ENCODE results near the gene B3GNT5. TPM values are rescaled to one million over a fixed set of nuclear protein-coding genes. Genes with fewer than 3 reads are reported as not detected.
"Not testable (repeated sequence)": the region's sequence is repeated elsewhere in the genome, so short reads cannot be mapped to it uniquely, and the experiment has no call there.

Gene B3GNT5
- total RNA-seq, 4 donors from 2014 or later = 6.0 to 46.3 (median 39.9) TPM

DNA sequence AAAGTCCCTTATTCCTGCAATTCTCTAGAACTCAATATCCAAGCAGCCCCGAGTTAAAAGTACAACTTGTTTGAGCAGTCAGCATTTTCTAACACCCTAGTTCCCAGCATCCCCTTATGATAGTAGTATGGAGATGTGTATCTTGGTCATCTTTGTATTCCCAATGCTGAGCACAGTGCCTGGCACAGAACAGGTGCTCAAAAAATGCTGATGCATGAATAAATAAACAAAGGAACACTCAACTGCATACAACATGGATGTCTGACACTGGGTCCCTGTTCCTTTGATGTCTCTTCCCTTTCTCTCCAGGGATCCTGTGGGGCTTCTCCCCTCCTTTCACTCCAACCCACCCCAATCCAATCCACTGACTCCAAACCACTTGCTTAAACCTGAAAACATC lies 23.9 kb upstream of the B3GNT5 start:
- no peak for DNase-seq
- H3K4me3 ChIP-seq = no peak overlapping the region
- intact Hi-C loops (cut with DNase I; ENCODE audit: low total_unique reads) = no loop called here
- 78 to 89% methylated on average over 1 of the region's 1 CpG for WGBS, 2 donors (ENCODE audit: low coverage in 1 of 2)
- in situ Hi-C loops (cut with MboI; ENCODE audit: low pct_ligation_motif_present in 1 of 4, low pct_unique_long_range_greater_than_20kb in 1 of 4, low sequenced_read_pairs in 3 of 4) = no loop called here
- no peaks in the 10 kb centered on the region for H3K36me3 ChIP-seq
- H3K4me1 ChIP-seq = no peaks in the 10 kb centered on the region
- H3K27me3 ChIP-seq = no peaks in the 10 kb centered on the region
- TF ChIP-seq EP300 (IDR thresholded peaks at IDR 0.05; ENCODE audit: low read depth) (no peak), POLR2AphosphoS5 (IDR thresholded peaks at IDR 0.05) (no peak), POLR2A (IDR thresholded peaks at IDR 0.05) (no peak)
- TF ChIP-seq, protein P1, sequence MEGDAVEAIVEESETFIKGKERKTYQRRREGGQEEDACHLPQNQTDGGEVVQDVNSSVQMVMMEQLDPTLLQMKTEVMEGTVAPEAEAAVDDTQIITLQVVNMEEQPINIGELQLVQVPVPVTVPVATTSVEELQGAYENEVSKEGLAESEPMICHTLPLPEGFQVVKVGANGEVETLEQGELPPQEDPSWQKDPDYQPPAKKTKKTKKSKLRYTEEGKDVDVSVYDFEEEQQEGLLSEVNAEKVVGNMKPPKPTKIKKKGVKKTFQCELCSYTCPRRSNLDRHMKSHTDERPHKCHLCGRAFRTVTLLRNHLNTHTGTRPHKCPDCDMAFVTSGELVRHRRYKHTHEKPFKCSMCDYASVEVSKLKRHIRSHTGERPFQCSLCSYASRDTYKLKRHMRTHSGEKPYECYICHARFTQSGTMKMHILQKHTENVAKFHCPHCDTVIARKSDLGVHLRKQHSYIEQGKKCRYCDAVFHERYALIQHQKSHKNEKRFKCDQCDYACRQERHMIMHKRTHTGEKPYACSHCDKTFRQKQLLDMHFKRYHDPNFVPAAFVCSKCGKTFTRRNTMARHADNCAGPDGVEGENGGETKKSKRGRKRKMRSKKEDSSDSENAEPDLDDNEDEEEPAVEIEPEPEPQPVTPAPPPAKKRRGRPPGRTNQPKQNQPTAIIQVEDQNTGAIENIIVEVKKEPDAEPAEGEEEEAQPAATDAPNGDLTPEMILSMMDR (IDR thresholded peaks at IDR 0.05) = no peak
- no peaks in the 10 kb centered on the region for H3K9me3 ChIP-seq
- no peak overlapping the region for H3K27ac ChIP-seq

DNA sequence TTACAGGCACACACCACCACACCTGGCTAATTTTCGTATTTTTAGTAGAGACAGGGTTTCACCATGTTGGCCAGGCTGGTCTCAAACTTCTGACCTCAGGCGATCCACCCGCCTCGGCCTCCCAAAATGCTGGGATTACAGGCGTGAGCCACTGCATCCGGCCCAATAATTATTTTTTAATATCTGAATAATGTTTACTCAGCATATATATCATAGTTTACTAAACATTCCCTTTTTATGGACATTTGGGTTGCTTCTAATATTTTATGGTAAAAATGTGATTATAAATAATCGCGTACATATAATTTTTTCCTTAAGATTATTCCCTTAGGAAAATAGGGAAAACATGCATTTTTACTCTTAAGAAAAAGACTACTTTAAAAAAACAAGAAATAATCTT lies 22.8 kb upstream of the B3GNT5 start:
- WGBS, 2 donors (ENCODE audit: low coverage in 1 of 2) = 85 to 90% methylated on average over 7 to 8 of the region's 8 CpGs
- intact Hi-C loops (cut with DNase I; ENCODE audit: low total_unique reads); H3K27ac ChIP-seq; H3K27me3 ChIP-seq; H3K4me1 ChIP-seq; H3K36me3 ChIP-seq; H3K4me3 ChIP-seq; DNase-seq; H3K9me3 ChIP-seq; in situ Hi-C loops (cut with MboI; ENCODE audit: low pct_ligation_motif_present in 1 of 4, low pct_unique_long_range_greater_than_20kb in 1 of 4, low sequenced_read_pairs in 3 of 4): not testable (repeated sequence)

DNA sequence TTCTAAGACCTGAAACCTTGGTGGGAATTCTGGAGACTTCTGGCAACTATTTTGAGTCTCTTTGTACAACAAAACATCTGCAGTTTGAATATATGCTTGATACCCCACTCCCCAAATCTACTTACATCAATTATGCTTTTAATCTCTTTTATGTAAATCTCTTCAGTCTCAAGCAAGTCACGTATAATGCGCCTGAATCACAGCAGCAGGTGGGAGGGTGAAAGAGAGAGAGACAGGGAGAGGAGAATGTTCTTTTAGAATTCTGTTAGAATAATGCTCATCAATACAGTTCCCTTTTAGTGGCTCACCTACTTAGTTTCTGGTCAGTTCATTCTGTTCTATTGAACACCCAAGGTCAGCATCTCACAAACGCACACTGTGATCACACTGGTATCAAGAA lies 22.2 kb upstream of the B3GNT5 start:
- 82 to 94% methylated on average over 2 to 3 of the region's 3 CpGs for WGBS, 2 donors (ENCODE audit: low coverage in 1 of 2)
- TF ChIP-seq POLR2A (IDR thresholded peaks at IDR 0.05) = no peak
- TF ChIP-seq POLR2AphosphoS5 (IDR thresholded peaks at IDR 0.05) = no peak
- TF ChIP-seq, protein P1 (IDR thresholded peaks at IDR 0.05) = no peak
- no peak for TF ChIP-seq EP300 (IDR thresholded peaks at IDR 0.05; ENCODE audit: low read depth)
- no peaks in the 10 kb centered on the region for H3K9me3 ChIP-seq
- intact Hi-C loops (cut with DNase I; ENCODE audit: low total_unique reads) (no loop called here), in situ Hi-C loops (cut with MboI; ENCODE audit: low pct_ligation_motif_present in 1 of 4, low pct_unique_long_range_greater_than_20kb in 1 of 4, low sequenced_read_pairs in 3 of 4) (no loop called here)
- no peaks in the 10 kb centered on the region for H3K4me1 ChIP-seq
- no peak overlapping the region for H3K4me3 ChIP-seq
- H3K27ac ChIP-seq = no peak overlapping the region
- no peaks in the 10 kb centered on the region for H3K27me3 ChIP-seq
- no peaks in the 10 kb centered on the region for H3K36me3 ChIP-seq
- DNase-seq = no peak

DNA sequence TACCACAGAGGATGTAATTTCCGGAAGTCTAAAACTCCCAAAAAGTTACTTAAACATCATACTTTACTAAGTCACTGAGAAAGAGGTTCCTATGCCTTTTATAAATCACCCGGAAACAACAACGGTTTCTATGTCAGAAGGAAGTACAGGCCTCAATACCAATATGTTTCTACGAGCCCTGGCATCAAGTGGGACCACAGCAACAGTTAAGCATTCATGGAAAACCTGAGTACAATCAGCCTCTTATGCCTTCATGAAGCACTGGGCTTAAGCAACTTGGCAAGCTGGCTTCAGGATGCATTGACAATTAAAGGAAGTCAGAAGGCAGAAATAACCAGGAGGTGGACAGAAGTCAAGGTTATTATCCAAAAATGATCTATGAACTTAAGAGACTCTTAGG lies 19.1 kb upstream of the B3GNT5 start:
- no peak for DNase-seq
- TF ChIP-seq EP300 (IDR thresholded peaks at IDR 0.05; ENCODE audit: low read depth) (no peak), POLR2A (IDR thresholded peaks at IDR 0.05) (no peak), POLR2AphosphoS5 (IDR thresholded peaks at IDR 0.05) (no peak)
- TF ChIP-seq, protein P1 (IDR thresholded peaks at IDR 0.05) = no peak
- in situ Hi-C loops (cut with MboI; ENCODE audit: low pct_ligation_motif_present in 1 of 4, low pct_unique_long_range_greater_than_20kb in 1 of 4, low sequenced_read_pairs in 3 of 4) = no loop called here
- WGBS, 2 donors (ENCODE audit: low coverage in 1 of 2) = 54 to 62% methylated on average over 4 of the region's 4 CpGs
- no peak overlapping the region for H3K27ac ChIP-seq
- no peaks in the 10 kb centered on the region for H3K36me3 ChIP-seq
- H3K4me3 ChIP-seq = no peak overlapping the region
- intact Hi-C loops (cut with DNase I; ENCODE audit: low total_unique reads) = no loop called here
- no peaks in the 10 kb centered on the region for H3K27me3 ChIP-seq
- H3K9me3 ChIP-seq = no peaks in the 10 kb centered on the region
- H3K4me1 ChIP-seq = no peaks in the 10 kb centered on the region

DNA sequence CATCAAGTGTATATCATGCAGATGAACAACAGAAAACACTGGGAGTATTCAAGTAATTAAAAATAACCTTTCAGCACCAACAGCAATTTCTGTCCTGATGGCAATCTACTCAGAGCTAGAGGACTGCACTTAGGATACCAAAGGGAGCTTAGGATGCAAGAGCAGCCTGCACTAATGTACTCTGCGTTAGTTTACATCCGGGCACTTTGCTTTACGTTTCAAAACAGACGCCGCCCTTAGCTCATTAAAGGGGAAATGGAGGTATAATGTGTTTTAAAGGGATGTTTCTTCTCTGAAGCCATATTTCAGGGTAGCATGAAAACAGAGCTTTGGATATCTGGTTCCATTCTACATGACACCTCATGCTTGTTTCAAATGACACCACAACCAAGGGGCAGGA lies 14.0 kb upstream of the B3GNT5 start:
- intact Hi-C loops (cut with DNase I; ENCODE audit: low total_unique reads) (no loop called here), in situ Hi-C loops (cut with MboI; ENCODE audit: low pct_ligation_motif_present in 1 of 4, low pct_unique_long_range_greater_than_20kb in 1 of 4, low sequenced_read_pairs in 3 of 4) (no loop called here)
- Histone ChIP-seq H3K27ac (no peak overlapping the region), H3K36me3 (no peaks in the 10 kb centered on the region), H3K4me1 (peaks cover 0 to 2% (median 0%) of the 10 kb centered on the region in 4 donors), H3K9me3 (peaks cover 6 to 9% of the 10 kb centered on the region in 2 donors), H3K4me3 (no peak overlapping the region), H3K27me3 (no peaks in the 10 kb centered on the region)
- TF ChIP-seq POLR2A (IDR thresholded peaks at IDR 0.05) (no peak), POLR2AphosphoS5 (IDR thresholded peaks at IDR 0.05) (no peak), EP300 (IDR thresholded peaks at IDR 0.05; ENCODE audit: low read depth) (no peak)
- TF ChIP-seq, protein P1 (IDR thresholded peaks at IDR 0.05) = no peak
- no peak for DNase-seq
- 66 to 84% methylated on average over 5 of the region's 5 CpGs for WGBS, 2 donors (ENCODE audit: low coverage in 1 of 2)

Measured in transverse colon (tissue), 4 donors.